Measurements from ENCODE around the gene SMIM14.

Gene SMIM14

DNA sequence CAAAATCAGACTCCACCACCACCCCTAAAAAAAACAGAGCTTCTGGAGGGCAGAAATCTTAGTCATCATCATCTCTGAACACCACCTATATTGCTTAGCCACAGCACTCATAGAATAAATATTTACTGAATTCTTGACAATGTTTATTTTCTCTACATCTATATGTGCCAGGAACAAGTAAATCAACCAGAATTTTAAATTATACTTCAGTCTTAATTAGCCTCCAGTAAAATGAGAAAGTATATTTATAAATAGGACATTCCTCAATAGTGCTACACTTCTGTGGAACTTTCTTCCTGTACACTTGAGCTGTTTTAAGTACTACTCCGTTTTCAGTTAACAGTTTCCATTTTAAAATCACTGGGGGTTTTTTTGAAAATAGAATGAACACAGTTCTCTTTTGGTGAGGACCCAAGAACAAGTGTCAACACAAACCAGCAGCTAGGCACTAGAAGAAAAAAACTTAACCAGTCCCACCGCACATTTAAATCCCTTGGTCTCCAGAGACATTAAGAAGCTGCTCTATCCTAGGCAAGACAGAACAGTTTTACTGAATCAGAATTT is 25.5 kb downstream of the SMIM14 start:
- TF ChIP-seq SIN3A (IDR thresholded peaks at IDR 0.05; ENCODE audit: borderline replicate concordance, insufficient read depth, low read length) (no peak), POLR2AphosphoS5 (IDR thresholded peaks at IDR 0.05; ENCODE audit: low read depth, low read length) (no peak), TAF1 (IDR thresholded peaks at IDR 0.05; ENCODE audit: borderline replicate concordance, insufficient read depth, low read length) (no peak), FOXP2 (optimal IDR thresholded peaks at IDR 0.05; ENCODE audit: borderline replicate concordance, extremely low read depth, extremely low read length, insufficient read depth) (no peak)
- TF ChIP-seq, protein P1, sequence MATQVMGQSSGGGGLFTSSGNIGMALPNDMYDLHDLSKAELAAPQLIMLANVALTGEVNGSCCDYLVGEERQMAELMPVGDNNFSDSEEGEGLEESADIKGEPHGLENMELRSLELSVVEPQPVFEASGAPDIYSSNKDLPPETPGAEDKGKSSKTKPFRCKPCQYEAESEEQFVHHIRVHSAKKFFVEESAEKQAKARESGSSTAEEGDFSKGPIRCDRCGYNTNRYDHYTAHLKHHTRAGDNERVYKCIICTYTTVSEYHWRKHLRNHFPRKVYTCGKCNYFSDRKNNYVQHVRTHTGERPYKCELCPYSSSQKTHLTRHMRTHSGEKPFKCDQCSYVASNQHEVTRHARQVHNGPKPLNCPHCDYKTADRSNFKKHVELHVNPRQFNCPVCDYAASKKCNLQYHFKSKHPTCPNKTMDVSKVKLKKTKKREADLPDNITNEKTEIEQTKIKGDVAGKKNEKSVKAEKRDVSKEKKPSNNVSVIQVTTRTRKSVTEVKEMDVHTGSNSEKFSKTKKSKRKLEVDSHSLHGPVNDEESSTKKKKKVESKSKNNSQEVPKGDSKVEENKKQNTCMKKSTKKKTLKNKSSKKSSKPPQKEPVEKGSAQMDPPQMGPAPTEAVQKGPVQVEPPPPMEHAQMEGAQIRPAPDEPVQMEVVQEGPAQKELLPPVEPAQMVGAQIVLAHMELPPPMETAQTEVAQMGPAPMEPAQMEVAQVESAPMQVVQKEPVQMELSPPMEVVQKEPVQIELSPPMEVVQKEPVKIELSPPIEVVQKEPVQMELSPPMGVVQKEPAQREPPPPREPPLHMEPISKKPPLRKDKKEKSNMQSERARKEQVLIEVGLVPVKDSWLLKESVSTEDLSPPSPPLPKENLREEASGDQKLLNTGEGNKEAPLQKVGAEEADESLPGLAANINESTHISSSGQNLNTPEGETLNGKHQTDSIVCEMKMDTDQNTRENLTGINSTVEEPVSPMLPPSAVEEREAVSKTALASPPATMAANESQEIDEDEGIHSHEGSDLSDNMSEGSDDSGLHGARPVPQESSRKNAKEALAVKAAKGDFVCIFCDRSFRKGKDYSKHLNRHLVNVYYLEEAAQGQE (IDR thresholded peaks at IDR 0.05; ENCODE audit: insufficient read depth in 1 of 2, low read depth in 2 of 2, low read length in 2 of 2) = no peak

DNA sequence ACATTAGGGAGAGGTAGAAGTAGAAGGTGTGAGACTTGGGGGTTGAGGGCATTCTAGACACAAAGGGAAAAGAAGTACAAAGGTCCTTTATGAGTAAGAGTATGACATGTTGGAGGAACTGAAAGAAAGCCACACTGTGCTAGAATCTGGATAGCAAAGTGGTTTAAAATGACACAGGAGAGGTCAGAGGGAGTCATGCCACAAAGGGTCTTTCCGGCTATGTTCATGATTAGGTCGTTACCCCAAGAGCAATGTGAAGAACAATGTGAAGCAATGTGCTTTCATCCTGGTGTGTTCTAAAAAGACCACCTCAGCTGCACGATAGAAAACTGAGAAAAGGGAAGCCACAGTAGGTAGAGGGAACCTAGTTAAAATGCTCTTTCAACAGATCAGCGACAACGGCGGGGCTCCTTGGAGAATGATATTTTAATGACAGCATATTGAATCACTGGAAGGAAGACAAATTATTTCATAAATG is 29.2 kb downstream of the SMIM14 start:
- TF ChIP-seq FOXP2 (optimal IDR thresholded peaks at IDR 0.05; ENCODE audit: borderline replicate concordance, extremely low read depth, extremely low read length, insufficient read depth) (no peak), TAF1 (IDR thresholded peaks at IDR 0.05; ENCODE audit: borderline replicate concordance, insufficient read depth, low read length) (no peak)
- TF ChIP-seq, protein P1 (IDR thresholded peaks at IDR 0.05; ENCODE audit: insufficient read depth in 1 of 2, low read depth in 2 of 2, low read length in 2 of 2) = no peak

DNA sequence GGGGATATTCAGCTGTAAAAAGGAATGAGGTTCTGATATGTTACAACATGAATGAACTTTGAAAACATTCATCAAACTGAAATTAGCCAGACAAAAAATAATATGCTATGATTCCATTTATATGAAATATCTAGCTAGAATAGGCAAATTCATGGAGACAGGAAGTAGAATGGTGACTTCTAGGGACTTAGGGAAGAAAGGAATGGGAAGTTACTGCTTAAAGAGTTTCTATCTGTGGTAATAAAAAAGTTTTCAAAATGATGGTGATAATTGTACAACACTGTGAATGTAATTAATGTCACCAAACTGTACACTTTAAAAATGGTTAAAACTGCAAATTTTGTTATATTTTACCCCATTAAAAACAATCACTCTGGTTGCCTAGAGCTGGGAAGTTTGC is 30.2 kb downstream of the SMIM14 start:
- TF ChIP-seq SIN3A (IDR thresholded peaks at IDR 0.05; ENCODE audit: borderline replicate concordance, insufficient read depth, low read length) (no peak), TAF1 (IDR thresholded peaks at IDR 0.05; ENCODE audit: borderline replicate concordance, insufficient read depth, low read length) (no peak), POLR2AphosphoS5 (IDR thresholded peaks at IDR 0.05; ENCODE audit: low read depth, low read length) (no peak), FOXP2 (optimal IDR thresholded peaks at IDR 0.05; ENCODE audit: borderline replicate concordance, extremely low read depth, extremely low read length, insufficient read depth) (no peak)
- TF ChIP-seq, protein P1 (IDR thresholded peaks at IDR 0.05; ENCODE audit: insufficient read depth in 1 of 2, low read depth in 2 of 2, low read length in 2 of 2) = no peak

DNA sequence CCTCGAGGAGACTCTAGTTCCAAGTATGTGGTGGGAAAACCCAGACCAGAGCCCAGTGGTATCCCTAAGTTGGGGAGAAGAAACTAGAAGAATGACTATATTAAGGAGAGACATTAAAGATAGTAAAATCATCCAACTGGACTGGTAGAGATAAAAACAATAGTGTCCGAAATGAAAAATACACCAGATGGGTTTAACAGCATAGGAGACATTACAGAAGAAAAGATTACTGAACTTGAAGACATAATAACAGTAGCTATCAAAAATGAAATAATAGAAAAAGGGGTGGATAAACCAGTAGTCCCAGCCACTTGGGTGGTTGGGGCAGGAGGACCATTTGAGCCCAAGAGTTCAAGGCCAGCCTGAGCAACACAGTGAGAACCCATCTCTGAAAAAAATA is 31.9 kb downstream of the SMIM14 start:
- TF ChIP-seq, protein P1 (IDR thresholded peaks at IDR 0.05; ENCODE audit: insufficient read depth in 1 of 2, low read depth in 2 of 2, low read length in 2 of 2) = no peak
- TF ChIP-seq POLR2AphosphoS5 (IDR thresholded peaks at IDR 0.05; ENCODE audit: low read depth, low read length) (no peak), FOXP2 (optimal IDR thresholded peaks at IDR 0.05; ENCODE audit: borderline replicate concordance, extremely low read depth, extremely low read length, insufficient read depth) (no peak), TAF1 (IDR thresholded peaks at IDR 0.05; ENCODE audit: borderline replicate concordance, insufficient read depth, low read length) (no peak), SIN3A (IDR thresholded peaks at IDR 0.05; ENCODE audit: borderline replicate concordance, insufficient read depth, low read length) (no peak)
